ENCODE data around the gene SLCO1B3. TPM values are rescaled to one million over a fixed set of nuclear protein-coding genes. Genes with fewer than 3 reads are reported as not detected.

SLCO1B3 gene
- total and polyA plus RNA-seq, 2 donors (not counting 3 experiments of a cell fraction or from before 2014, with no cell fraction given) = not detected

GRCh38 chr12:20807192-20808080 is 3.1 kb upstream of the SLCO1B3 start:
- no peaks in the 10 kb centered on the region for H3K9me3 ChIP-seq (replicated peaks; ENCODE audit: control insufficient read depth, insufficient read depth, low read length)
- H3K27ac ChIP-seq (ENCODE audit: insufficient read depth, low read depth, low read length) = no peak overlapping the region
- H3K9ac ChIP-seq (replicated peaks; ENCODE audit: extremely low read depth, insufficient read depth, low read length) = no peak overlapping the region
- H3K27me3 ChIP-seq (ENCODE audit: control insufficient read depth in 2 of 2, insufficient read depth in 2 of 2, low read length in 2 of 2) = no peaks in the 10 kb centered on the region
- no TSS peak for BruUV-seq (replicated peaks)
- H3K4me1 ChIP-seq (ENCODE audit: control insufficient read depth, extremely low read depth, insufficient read depth, low read length) = no peaks in the 10 kb centered on the region
- FAIRE-seq (no peak), DNase-seq (ENCODE audit: low read depth, low spot score) (no peak)
- no peak overlapping the region for H3K4me3 ChIP-seq (replicated peaks in 1 of 3; ENCODE audit: insufficient read depth in 1 of 3, low read depth in 1 of 3, low read length in 3 of 3)
- dilution Hi-C loops (cut with MboI; ENCODE audit: extremely low pct_ligation_motif_present, low sequenced_read_pairs) (no loop called here), intact Hi-C loops (cut with micrococcal nuclease) (no loop called here)
- H3K79me2 ChIP-seq (ENCODE audit: control insufficient read depth, insufficient read depth, low read length) = no peaks in the 10 kb centered on the region
- H2AFZ ChIP-seq (ENCODE audit: low read depth, low read length) = no peak overlapping the region
- H3K9me1 ChIP-seq (replicated peaks; ENCODE audit: control insufficient read depth, extremely low read depth, insufficient read depth, low read length) = no peaks in the 10 kb centered on the region
- TF ChIP-seq MYC (IDR thresholded peaks at IDR 0.05; ENCODE audit: low read depth, low read length) (no peak), MAX (IDR thresholded peaks at IDR 0.05; ENCODE audit: insufficient read depth, insufficient read length) (no peak), JUN (IDR thresholded peaks at IDR 0.05; ENCODE audit: borderline replicate concordance, insufficient read depth, insufficient read length, low read depth) (no peak), EZH2 (IDR thresholded peaks at IDR 0.05; ENCODE audit: borderline replicate concordance, low read depth, low read length, severe bottlenecking) (no peak), CTCF (IDR thresholded peaks at IDR 0.05; ENCODE audit: extremely low read depth in 1 of 2, insufficient read depth in 1 of 2, low read depth in 1 of 2, low read length in 2 of 2) (no peak), FOS (IDR thresholded peaks at IDR 0.05; ENCODE audit: borderline replicate concordance, insufficient read depth, low read length) (no peak), POLR2AphosphoS5 (IDR thresholded peaks at IDR 0.05; ENCODE audit: insufficient read depth, low read depth, low read length) (no peak), POLR2A (IDR thresholded peaks at IDR 0.05; ENCODE audit: low read depth, low read length) (no peak), GATA2 (IDR thresholded peaks at IDR 0.05; ENCODE audit: insufficient read depth, insufficient read length, low read depth, low read length) (no peak)
- no peaks in the 10 kb centered on the region for H4K20me1 ChIP-seq (replicated peaks; ENCODE audit: control insufficient read depth, extremely low read depth, insufficient read depth, low read length)
- ChIA-PET POLR2A (no interaction called here), CTCF (no interaction called here)
- no peaks in the 10 kb centered on the region for H3K36me3 ChIP-seq (ENCODE audit: control insufficient read depth in 2 of 2, extremely low read depth in 1 of 2, insufficient read depth in 2 of 2, low read length in 2 of 2)
- H3K4me2 ChIP-seq (ENCODE audit: insufficient read depth, low read length) = no peak overlapping the region

Measured in endothelial cell of umbilical vein (primary cell).